ENCODE data around the gene TUBA1B. TPM values are rescaled to one million over a fixed set of nuclear protein-coding genes. Genes with fewer than 3 reads are reported as not detected.

Gene TUBA1B
- total RNA-seq, 2 experiments from 2014 or later = 2,411 to 2,430 TPM

Other genes with a start within 250 kb of the TUBA1B start
- gene FKBP11, start 205.9 kb downstream of the TUBA1B start, total RNA-seq = 100 to 1,000 TPM; 131 TPM
- 10 to 100 TPM; 93.7 to 97.1 TPM for gene ARF3, start 173.9 kb downstream of the TUBA1B start, total RNA-seq
- under 1 TPM; 0.34 to 0.40 TPM for gene WNT10B, start 159.7 kb downstream of the TUBA1B start, total RNA-seq
- gene WNT1, start 153.1 kb downstream of the TUBA1B start, total RNA-seq = not detected
- 1 to 10 TPM; 1.2 TPM for gene DDN, start 132.0 kb downstream of the TUBA1B start, total RNA-seq
- gene PRKAG1, start 112.6 kb downstream of the TUBA1B start, total RNA-seq = 10 to 100 TPM; 69.4 to 70.0 TPM
- 10 to 100 TPM; 67.6 to 69.5 TPM for gene KMT2D, start 70.6 kb downstream of the TUBA1B start, total RNA-seq
- 10 to 100 TPM; 10.8 to 12.9 TPM for gene RHEBL1, start 61.4 kb downstream of the TUBA1B start, total RNA-seq
- not detected for gene DHH, start 36.6 kb downstream of the TUBA1B start, total RNA-seq
- gene LMBR1L, start 20.5 kb downstream of the TUBA1B start, total RNA-seq = 10 to 100 TPM; 32.5 to 34.9 TPM
- gene TUBA1A, start 57.7 kb upstream of the TUBA1B start, total RNA-seq = 10 to 100 TPM; 58.9 to 61.1 TPM
- 100 to 1,000 TPM; 340 to 347 TPM for gene TUBA1C, start 133.7 kb upstream of the TUBA1B start, total RNA-seq
- gene PRPH, start 163.8 kb upstream of the TUBA1B start, total RNA-seq = not detected
- 10 to 100 TPM; 42.7 to 44.4 TPM for gene TROAP, start 191.9 kb upstream of the TUBA1B start, total RNA-seq
- not detected for gene C1QL4, start 205.8 kb upstream of the TUBA1B start, total RNA-seq
- gene DNAJC22, start 215.5 kb upstream of the TUBA1B start, total RNA-seq = not detected
- gene SPATS2, start 236.1 kb upstream of the TUBA1B start, total RNA-seq = 10 to 100 TPM in 1 of 2 experiments, 1 to 10 TPM in 1; 9.6 to 11.7 TPM

Measured in activated CD8-positive, alpha-beta memory T cell treated with anti-CD3 and anti-CD28 coated beads for 36 hours (primary cell).